ENCODE results near the gene PLTP.
A peak's percentile ranks its signal among the peaks of the same experiment; 100 is the strongest.
"Not testable (repeated sequence)": the region's sequence is repeated elsewhere in the genome, so short reads cannot be mapped to it uniquely, and the experiment has no call there.

PLTP gene

DNA sequence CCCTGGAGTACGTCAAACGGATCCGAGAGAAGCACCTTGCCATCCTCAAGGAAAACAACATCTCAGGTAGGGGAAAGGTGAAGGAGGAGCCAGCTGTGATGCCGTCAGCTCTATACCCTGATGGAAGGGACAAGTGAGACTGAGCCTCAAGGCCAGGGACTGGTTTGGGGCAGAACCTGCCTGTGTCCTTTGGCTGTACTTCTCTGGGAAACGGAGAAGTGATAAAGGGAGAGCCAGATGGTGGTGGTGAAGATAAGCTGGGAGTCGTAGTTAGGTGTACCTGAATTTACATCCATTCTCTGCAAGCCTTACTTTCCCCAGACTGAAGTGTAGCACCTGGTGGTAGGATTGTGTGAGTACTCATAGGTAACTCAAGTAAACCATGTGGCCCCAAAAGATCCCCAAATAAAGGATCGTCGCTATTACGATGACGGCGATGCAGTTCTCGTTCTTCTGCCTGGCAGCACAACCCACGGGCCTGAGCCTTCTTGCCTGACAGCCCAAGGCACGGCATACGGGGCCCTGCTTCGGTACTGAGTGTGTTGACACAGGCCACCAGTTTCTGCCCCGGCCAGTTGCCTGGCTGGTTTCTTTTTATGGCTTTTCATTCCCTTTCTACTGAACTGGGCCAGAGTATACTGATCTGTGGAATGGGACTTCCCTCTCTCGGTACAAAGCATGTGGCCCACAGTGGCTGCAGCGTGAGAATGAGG lies 33.2 kb upstream of the PLTP start:
- no peak for DNase-seq

- no peak for DNase-seq
These were observed 32.4 kb upstream of the PLTP start for GRCh38 chr20:45944151-45944964.

- DNase-seq, result no peak
These were observed 31.7 kb upstream of the PLTP start for GRCh38 chr20:45943613-45944012.

GRCh38 chr20:45940469-45940868 lies 28.5 kb upstream of the PLTP start:
- no peak for DNase-seq

DNA sequence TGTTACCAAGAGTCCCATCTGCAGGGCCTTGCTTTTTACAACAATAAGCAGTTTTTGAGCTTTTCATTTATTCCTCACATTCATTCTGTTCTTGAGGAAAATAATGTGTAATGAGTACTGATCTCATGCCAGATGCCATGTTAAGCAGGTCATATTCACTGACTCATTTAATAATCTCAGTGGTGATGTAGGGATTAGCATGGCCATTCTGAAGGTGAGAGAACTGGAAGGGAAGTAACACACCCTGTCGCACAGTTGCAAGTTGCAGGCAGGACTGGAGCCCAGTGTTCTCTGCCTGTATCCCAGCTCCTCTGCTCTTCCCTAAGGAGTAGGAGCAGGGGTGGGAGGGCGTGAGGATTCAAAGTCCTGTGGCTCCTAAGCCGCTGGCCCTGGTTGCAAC lies 28.1 kb upstream of the PLTP start:
- no peak for DNase-seq

GRCh38 chr20:45938727-45939438 lies 26.9 kb upstream of the PLTP start:
- DNase-seq, result no peak

GRCh38 chr20:45937765-45938164 lies 25.8 kb upstream of the PLTP start:
- no peak for DNase-seq

- no peak for DNase-seq
These were observed 23.6 kb upstream of the PLTP start for GRCh38 chr20:45935416-45936046.

- peak; percentile 98 for DNase-seq
These were observed 22.8 kb upstream of the PLTP start, which contains the start of gene PCIF1 for GRCh38 chr20:45934586-45935415. Gene PCIF1 (plus strand): TSS chr20:45934683. CDS start chr20:45939000, 4,317 bp downstream.

DNA sequence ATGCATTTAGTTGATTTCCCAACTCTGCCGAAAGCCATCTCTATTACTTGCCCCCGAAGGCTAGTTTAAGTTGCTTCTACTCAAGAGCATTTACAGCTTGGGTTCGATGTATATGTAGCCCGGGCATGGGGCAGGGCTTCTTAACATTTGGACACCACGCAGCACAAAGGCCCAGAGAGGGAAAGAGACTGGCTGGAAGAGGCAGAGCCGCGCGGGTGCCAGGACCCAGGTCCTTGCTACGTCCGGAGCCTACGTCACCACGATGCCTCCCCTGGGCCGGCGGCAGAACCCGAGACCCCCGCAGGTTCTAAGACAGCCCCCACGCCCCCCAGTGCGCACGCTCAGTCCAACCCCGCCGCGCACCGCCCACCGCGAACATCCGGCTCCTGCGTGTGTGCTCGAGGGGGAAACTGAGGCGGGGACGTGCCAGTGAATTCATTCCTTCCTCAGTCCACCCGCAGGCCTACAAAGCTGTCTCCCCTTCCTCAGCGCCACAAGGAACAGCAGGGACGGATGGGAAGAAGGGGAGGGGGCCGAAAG lies 22.2 kb upstream of the PLTP start:
- DNase-seq, result peak; percentile 38

DNA sequence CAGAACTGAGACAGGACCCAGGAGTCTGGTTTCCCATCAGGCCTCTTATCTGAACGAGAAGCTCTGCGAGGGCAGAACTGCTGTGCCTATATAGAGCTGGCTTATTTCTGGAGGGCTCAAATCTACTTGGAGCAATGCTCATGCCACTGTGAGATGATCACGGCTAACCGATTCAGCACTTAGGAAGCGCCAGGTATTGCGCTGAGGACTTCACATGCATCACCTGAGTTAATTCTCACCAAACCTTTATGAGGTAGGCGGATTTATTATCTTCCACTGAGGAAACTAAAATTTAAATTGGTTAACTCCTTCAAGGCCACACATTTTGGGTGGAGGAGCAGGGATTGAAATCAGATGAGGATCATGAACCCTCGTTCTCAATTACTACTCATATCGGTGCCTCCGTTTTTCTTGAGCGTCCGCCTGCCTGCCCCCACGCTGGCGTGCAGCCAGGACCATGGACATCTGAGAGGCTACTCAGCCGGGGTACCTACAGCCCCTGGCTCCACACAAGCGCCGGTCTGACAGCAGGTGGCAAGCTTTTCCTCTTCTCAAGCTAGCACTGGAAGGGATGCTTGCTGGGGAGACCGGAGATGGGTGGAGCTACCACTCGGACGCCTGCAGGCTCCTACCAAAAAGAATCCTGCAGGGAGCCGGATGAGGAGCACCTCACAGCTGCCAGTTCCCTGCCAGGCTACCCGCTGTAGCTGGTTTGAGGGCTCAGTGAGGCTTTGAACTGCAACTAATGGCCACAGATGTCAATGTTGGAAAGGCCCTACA lies 21.5 kb upstream of the PLTP start:
- peak; percentile 74 for DNase-seq

- not testable (repeated sequence) for DNase-seq
These were observed 19.7 kb upstream of the PLTP start for GRCh38 chr20:45931680-45932079.

- DNase-seq, result no peak
These were observed 15.3 kb upstream of the PLTP start for GRCh38 chr20:45927071-45927878.

DNA sequence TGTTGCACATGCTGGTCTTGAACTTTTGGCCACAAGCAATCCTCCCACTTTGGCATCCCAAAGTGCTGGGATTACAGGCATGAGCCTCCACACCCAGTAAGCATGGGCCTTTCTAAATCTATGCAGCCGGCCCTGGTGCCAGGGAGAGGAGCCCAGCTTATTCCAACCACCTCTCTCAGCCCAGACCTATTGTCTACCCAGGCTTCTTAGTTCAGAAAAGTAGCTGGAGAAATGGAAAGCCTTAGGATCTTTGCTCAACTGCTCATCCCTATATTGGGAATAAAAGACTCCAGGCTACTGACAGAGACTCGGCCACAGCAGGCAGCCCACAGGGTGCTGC lies 14.7 kb upstream of the PLTP start:
- DNase-seq, result no peak

- no peak for DNase-seq
These were observed 14.0 kb upstream of the PLTP start for GRCh38 chr20:45925821-45926506.

GRCh38 chr20:45924391-45925261 lies 12.7 kb upstream of the PLTP start:
- DNase-seq, result peak; percentile 42

DNA sequence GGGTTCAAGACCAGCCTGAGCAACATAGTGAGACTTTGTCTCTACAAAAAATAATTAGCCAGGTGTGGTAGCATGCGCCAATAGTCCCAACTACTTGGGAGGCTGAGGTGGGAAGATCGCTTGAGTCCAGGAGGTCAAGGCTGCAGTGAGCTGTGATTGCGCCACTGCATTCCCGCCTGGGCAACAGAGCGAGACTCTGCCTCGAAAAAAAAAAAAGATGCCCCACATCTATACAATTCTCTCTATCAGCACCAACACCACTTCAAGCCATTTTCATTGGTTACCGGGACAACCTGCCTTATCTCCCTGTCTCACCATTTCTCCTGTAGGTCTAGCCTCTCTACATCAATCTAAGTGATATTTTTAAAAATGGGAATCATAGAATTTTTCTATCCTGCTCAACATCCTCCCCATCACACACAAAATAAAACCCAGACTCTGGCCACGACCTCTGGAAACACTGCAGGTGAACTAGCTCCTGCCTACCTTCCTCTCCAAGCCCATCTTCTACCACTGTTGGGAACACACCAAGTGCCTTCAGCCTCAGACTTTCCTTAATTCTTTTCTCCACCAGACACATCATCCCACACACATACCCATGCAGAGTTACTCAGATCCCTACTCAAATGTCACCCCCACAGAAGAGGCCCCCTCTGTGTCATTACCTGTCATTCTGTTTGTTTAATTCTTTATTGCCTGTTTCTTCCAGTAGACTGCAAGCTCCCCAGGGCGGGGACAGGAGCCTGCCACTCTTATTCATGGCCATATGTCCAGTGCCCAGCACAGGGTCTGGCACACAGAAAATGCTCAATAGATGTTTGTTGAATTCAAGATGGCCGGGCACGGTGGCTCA lies 9.6 kb upstream of the PLTP start:
- DNase-seq, result no peak
